Activated naive CD4-positive, alpha-beta T cell treated with anti-CD3 and anti-CD28 coated beads, Interleukin-2, amount 50 U/mL, for 24 hours (primary cell): Measurements from ENCODE around the gene NBAS.

Experiments used
- H3K27ac Mint-ChIP-seq: one replicate; pipeline ENCODE4 v1.8.0; 2021; ENCODE audit warnings: mild to moderate bottlenecking, mixed read lengths
- H3K27me3 Mint-ChIP-seq: one replicate; pipeline ENCODE4 v1.8.0; 2021; ENCODE audit warnings: mixed read lengths
- H3K36me3 Mint-ChIP-seq: one replicate; pipeline ENCODE4 v1.8.0; 2021; ENCODE audit warnings: mixed read lengths
- H3K4me1 Mint-ChIP-seq: one replicate; pipeline ENCODE4 v1.8.0; 2021; ENCODE audit warnings: mixed read lengths
- H3K4me3 Mint-ChIP-seq: one replicate; pipeline ENCODE4 v1.8.0; 2021; ENCODE audit warnings: mild to moderate bottlenecking, mixed read lengths
- H3K9me3 Mint-ChIP-seq: one replicate; pipeline ENCODE4 v1.8.0; 2021; ENCODE audit warnings: mixed read lengths

Gene NBAS

DNA sequence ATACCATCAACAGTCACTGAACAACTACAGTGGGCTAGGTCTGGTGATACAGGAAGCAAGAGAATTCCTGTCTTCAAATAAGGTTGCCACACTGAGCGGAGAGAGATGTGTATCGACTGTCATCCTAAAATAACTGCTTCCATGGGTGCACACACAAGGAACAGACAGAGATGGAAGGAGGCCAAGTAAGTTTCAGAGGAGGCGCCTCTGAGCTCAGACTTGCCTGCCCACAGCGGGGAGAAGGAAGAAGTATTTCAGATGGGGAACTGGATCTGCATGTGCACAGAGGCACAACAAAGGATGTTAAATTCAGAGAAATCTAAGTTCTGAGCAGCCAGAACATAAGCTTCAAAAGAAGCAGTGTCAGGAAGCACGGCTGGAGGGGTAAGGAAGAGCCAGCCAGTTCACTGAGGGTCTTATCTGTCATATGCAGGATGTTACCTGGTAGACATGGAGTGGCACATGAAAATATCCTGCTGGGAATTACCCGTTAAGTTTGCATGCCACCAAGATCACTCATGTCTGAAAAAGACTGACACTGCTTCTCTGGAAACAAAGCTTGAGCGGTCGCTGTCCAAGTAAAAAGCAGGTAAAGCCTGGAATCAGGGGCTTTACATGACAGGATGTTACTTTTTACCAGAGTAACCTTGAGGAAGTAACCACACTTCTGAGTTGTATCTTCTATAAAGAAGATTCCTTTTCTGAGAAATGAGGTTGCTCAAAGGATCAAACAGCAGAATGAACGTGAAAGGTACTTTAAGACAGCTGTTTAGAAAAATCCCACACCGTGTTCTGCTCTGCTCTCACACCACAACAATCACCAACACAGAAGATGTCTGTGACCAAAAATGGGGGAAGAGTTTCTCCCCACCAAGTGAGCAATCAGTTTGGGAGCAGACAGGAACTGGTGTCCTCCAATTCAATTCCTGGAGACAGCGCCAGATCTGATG lies 260.2 kb downstream of the NBAS start:
- H3K27me3 Mint-ChIP-seq = no peaks in the 10 kb centered on the region
- H3K4me1 Mint-ChIP-seq = peaks cover 37% of the 10 kb centered on the region
- H3K27ac Mint-ChIP-seq = peak overlapping the region; percentile 19
- peak overlapping the region; percentile 27 for H3K4me3 Mint-ChIP-seq
- H3K9me3 Mint-ChIP-seq = peaks cover 11% of the 10 kb centered on the region
- H3K36me3 Mint-ChIP-seq = peaks cover 47% of the 10 kb centered on the region

GRCh38 chr2:15299904-15300520 lies 261.1 kb downstream of the NBAS start:
- peaks cover 43% of the 10 kb centered on the region for H3K36me3 Mint-ChIP-seq
- H3K4me3 Mint-ChIP-seq = no peak overlapping the region
- H3K4me1 Mint-ChIP-seq = peaks cover 37% of the 10 kb centered on the region
- H3K27ac Mint-ChIP-seq = no peak overlapping the region
- peaks cover 10% of the 10 kb centered on the region for H3K9me3 Mint-ChIP-seq
- no peaks in the 10 kb centered on the region for H3K27me3 Mint-ChIP-seq

- H3K9me3 Mint-ChIP-seq = no peaks in the 10 kb centered on the region
- no peaks in the 10 kb centered on the region for H3K27me3 Mint-ChIP-seq
- H3K36me3 Mint-ChIP-seq = peaks cover 39% of the 10 kb centered on the region
- H3K4me1 Mint-ChIP-seq = peaks cover 37% of the 10 kb centered on the region
- H3K4me3 Mint-ChIP-seq = no peak overlapping the region
- no peak overlapping the region for H3K27ac Mint-ChIP-seq
Measured at GRCh38 chr2:15298770-15299169, 262.4 kb downstream of the NBAS start.

DNA sequence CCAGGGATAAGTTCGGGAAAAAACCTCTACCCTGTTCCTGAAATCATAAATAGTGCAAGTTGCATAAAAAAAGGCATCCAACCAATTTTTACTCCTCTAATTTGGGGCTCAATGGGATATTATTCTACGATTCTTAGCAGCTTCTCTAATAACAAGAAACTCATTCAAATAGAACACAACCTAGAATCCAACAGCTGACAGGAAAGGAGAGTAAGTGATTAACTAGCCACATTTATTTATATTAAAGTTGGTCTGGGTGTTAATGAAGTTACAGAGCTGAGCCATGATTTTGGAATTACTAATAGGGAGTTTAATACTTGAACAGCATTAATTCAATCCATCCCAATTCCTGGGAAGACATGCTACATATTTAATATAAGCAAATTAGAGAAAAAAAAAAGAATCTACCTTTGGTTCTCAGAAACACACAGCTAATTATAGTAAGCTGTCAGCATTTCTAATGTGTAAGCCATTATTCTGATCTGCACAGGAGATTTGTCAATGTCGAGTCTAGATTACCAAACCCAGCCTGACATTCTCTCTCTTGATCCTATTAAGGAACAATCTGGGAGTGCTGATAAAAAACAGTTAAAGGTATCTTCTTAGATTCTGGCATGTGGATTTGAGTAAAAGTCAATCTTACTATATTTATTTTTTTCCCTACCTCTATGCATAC lies 267.7 kb downstream of the NBAS start:
- Mint-ChIP-seq H3K4me1 (peaks cover under 1% of the 10 kb centered on the region), H3K27ac (no peak overlapping the region), H3K4me3 (no peak overlapping the region), H3K27me3 (no peaks in the 10 kb centered on the region), H3K36me3 (peaks cover 34% of the 10 kb centered on the region), H3K9me3 (no peaks in the 10 kb centered on the region)

DNA sequence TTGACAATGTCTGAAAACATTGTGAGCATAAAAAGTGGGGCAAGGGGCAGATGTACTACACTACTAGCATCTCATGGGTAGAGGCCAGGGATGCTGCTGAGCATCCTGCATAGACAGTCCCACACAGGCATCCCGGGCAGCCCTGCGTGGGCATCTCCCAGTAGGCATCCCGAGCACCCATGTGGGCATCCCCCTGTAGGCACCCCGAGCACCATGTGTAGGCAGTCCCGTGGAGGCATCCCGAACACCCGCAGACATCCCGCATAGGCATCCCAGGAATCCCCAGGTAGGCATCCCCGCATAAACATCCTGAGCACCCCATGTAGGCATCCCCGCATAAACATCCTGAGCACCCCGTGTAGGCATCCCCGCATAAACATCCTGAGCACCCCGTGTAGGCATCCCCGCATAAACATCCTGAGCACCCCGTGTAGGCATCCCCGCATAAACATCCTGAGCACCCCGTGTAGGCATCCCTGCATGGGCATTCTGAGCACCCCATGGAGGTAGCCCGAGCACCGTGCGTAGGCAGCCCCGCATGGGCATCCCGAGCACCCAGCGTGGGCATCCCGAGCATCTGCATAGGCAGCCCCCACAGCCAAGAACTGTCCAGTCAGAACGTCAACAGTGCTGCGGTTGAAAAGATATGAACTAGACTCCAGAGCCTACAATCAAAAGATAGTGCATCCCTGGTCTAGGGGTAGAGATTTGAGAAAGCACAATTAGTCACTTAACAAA lies 273.5 kb downstream of the NBAS start:
- Mint-ChIP-seq H3K36me3 (peaks cover 37% of the 10 kb centered on the region), H3K9me3 (no peaks in the 10 kb centered on the region)

GRCh38 chr2:15284614-15285013 lies 276.5 kb downstream of the NBAS start:
- Mint-ChIP-seq H3K4me1 (no peaks in the 10 kb centered on the region), H3K4me3 (no peak overlapping the region), H3K9me3 (no peaks in the 10 kb centered on the region), H3K27ac (no peak overlapping the region), H3K36me3 (peaks cover 37% of the 10 kb centered on the region), H3K27me3 (no peaks in the 10 kb centered on the region)

More for the DNA sequence above, 273.5 kb downstream of the NBAS start:
- no peaks in the 10 kb centered on the region for H3K4me1 Mint-ChIP-seq
- no peaks in the 10 kb centered on the region for H3K27me3 Mint-ChIP-seq
- no peak overlapping the region for H3K4me3 Mint-ChIP-seq
- H3K27ac Mint-ChIP-seq = no peak overlapping the region

DNA sequence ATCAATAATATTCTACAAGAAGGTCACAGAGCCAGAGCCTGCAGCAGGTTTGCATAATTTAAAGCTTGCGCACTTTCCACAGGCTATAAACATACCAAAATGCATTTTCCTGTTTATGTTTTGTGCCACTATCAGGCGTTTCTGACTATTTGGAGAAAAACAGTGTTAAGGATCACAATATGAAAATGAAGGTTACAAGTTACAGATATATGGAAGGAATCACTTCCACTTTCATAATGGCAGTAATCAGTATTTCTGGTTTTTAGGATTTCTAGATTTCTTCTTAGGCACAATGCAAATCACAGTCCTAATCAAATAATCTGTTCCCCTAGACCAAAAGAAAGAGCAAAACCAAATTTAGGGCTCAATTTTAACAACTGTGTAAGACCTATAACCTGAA lies 279.5 kb downstream of the NBAS start:
- H3K27ac Mint-ChIP-seq = no peak overlapping the region
- no peaks in the 10 kb centered on the region for H3K9me3 Mint-ChIP-seq
- no peak overlapping the region for H3K4me3 Mint-ChIP-seq
- H3K36me3 Mint-ChIP-seq = peaks cover 40% of the 10 kb centered on the region
- H3K4me1 Mint-ChIP-seq = no peaks in the 10 kb centered on the region
- no peaks in the 10 kb centered on the region for H3K27me3 Mint-ChIP-seq

DNA sequence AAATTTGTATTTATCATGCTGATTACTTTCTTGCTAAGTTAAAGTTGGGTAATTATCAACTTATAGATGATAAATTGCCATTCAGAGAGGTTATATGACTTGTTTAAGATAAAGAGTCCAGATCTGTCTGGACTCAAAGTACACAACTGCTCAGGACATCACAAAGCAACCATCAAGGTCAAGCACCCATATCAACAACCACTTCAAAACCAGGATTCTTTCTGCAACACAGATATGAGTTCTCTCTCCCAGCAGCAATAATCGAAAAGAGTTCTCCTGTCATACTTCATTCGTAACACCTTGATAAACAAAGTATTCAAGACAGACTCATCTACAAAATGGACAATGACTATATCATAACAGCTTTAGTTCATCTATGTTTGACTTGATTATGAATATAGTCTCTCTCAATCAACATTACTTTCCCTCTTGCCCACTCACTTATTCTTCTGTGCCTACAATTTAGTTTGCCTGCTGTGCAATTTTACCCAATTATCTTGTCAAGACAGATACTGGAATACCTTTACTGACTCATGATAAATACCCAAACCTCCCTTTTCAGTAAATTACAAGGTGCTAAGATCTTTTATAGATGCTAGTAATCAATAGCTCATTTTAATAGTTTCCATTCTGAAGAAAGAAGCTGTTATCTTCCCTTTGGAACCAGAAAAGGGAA lies 281.8 kb downstream of the NBAS start:
- Mint-ChIP-seq H3K27ac (no peak overlapping the region), H3K9me3 (no peaks in the 10 kb centered on the region), H3K4me3 (no peak overlapping the region), H3K4me1 (no peaks in the 10 kb centered on the region), H3K27me3 (no peaks in the 10 kb centered on the region), H3K36me3 (peaks cover 43% of the 10 kb centered on the region)

GRCh38 chr2:15278296-15278695 lies 282.8 kb downstream of the NBAS start:
- no peaks in the 10 kb centered on the region for H3K9me3 Mint-ChIP-seq
- no peaks in the 10 kb centered on the region for H3K4me1 Mint-ChIP-seq
- peaks cover 45% of the 10 kb centered on the region for H3K36me3 Mint-ChIP-seq
- no peak overlapping the region for H3K4me3 Mint-ChIP-seq
- no peak overlapping the region for H3K27ac Mint-ChIP-seq
- H3K27me3 Mint-ChIP-seq = no peaks in the 10 kb centered on the region

DNA sequence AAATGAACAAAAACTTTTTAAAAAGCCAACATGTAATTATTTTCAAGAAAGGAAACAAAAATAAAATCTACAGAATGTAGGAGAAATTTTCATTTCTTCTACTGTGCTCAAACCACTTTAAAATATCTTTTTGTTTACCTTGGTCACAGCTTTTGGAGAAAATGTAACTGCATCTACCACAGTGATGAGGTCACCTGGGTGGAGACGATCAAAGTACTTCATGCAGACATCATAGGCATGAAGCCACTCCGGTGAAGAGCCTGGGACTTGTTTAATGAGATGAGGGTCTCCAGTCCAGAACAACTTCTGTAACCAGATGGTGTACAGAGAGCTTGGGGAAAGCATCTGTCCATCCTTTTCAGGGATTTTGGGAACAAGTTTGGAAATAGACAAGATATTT lies 285.8 kb downstream of the NBAS start:
- H3K9me3 Mint-ChIP-seq = no peaks in the 10 kb centered on the region
- H3K27me3 Mint-ChIP-seq = no peaks in the 10 kb centered on the region
- no peak overlapping the region for H3K4me3 Mint-ChIP-seq
- no peak overlapping the region for H3K27ac Mint-ChIP-seq
- H3K4me1 Mint-ChIP-seq = no peaks in the 10 kb centered on the region
- H3K36me3 Mint-ChIP-seq = peaks cover 43% of the 10 kb centered on the region

- Mint-ChIP-seq H3K27me3 (no peaks in the 10 kb centered on the region), H3K4me3 (no peak overlapping the region), H3K9me3 (no peaks in the 10 kb centered on the region), H3K4me1 (no peaks in the 10 kb centered on the region), H3K27ac (no peak overlapping the region), H3K36me3 (peaks cover 38% of the 10 kb centered on the region)
Measured at GRCh38 chr2:15273452-15273851, 287.7 kb downstream of the NBAS start.

- peaks cover 41% of the 10 kb centered on the region for H3K36me3 Mint-ChIP-seq
- no peaks in the 10 kb centered on the region for H3K4me1 Mint-ChIP-seq
Measured at GRCh38 chr2:15272942-15273341, 288.2 kb downstream of the NBAS start.

GRCh38 chr2:15271941-15272542 lies 289.1 kb downstream of the NBAS start:
- H3K36me3 Mint-ChIP-seq = peaks cover 40% of the 10 kb centered on the region
- H3K9me3 Mint-ChIP-seq = no peaks in the 10 kb centered on the region
- no peak overlapping the region for H3K4me3 Mint-ChIP-seq
- H3K4me1 Mint-ChIP-seq = no peaks in the 10 kb centered on the region
- no peak overlapping the region for H3K27ac Mint-ChIP-seq
- H3K27me3 Mint-ChIP-seq = no peaks in the 10 kb centered on the region

More at GRCh38 chr2:15272942-15273341, 288.2 kb downstream of the NBAS start:
- Mint-ChIP-seq H3K4me3 (no peak overlapping the region), H3K27ac (no peak overlapping the region), H3K27me3 (no peaks in the 10 kb centered on the region), H3K9me3 (no peaks in the 10 kb centered on the region)

- Mint-ChIP-seq H3K4me3 (no peak overlapping the region), H3K36me3 (peaks cover 36% of the 10 kb centered on the region), H3K27ac (no peak overlapping the region), H3K27me3 (no peaks in the 10 kb centered on the region), H3K4me1 (no peaks in the 10 kb centered on the region), H3K9me3 (no peaks in the 10 kb centered on the region)
Measured at GRCh38 chr2:15271276-15271675, 289.9 kb downstream of the NBAS start.
